ENCODE data around the gene DHX35. TPM values are rescaled to one million over a fixed set of nuclear protein-coding genes. Genes with fewer than 3 reads are reported as not detected.

Gene DHX35
- total and polyA plus RNA-seq, 2 of the 13 experiments (the other 11 are each of a cell fraction or from before 2014, with no cell fraction given): 25.8 to 28.7 TPM

DNA sequence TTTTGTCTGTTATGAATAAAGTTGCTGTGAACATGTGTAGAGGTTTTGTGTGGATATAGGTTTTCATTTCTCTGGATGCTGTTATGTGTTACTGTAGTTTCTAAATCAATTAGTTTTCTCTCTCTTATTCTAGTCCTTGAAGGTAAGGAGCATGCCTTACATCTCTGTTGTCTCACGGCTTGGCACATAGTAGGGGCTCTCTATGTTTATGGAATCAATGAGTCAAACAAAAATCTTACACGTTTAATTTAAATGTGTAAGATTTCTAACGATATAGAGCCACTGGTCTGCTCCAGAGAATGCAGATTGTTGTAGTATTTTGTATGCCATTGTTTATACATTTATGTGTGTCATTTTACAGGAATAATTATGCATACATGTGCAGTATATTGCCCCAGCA, 15.3 kb upstream of the DHX35 start:
- H2AFZ ChIP-seq (ENCODE audit: low read length): no peak overlapping the region
- peaks cover 6% of the 10 kb centered on the region for H3K79me2 ChIP-seq (ENCODE audit: insufficient read depth, low read length)
- ChIA-PET POLR2A (no interaction called here), CTCF (ENCODE audit: low intra/inter-chr PET ratio, low total read pairs) (no interaction called here)
- TF ChIP-seq TP53 (CRISPR knock-in tag; conservative IDR thresholded peaks at IDR 0.05): no peak
- no peak for TF ChIP-seq DNMT1 (CRISPR knock-in tag; IDR thresholded peaks at IDR 0.05)
- TF ChIP-seq, protein P1, sequence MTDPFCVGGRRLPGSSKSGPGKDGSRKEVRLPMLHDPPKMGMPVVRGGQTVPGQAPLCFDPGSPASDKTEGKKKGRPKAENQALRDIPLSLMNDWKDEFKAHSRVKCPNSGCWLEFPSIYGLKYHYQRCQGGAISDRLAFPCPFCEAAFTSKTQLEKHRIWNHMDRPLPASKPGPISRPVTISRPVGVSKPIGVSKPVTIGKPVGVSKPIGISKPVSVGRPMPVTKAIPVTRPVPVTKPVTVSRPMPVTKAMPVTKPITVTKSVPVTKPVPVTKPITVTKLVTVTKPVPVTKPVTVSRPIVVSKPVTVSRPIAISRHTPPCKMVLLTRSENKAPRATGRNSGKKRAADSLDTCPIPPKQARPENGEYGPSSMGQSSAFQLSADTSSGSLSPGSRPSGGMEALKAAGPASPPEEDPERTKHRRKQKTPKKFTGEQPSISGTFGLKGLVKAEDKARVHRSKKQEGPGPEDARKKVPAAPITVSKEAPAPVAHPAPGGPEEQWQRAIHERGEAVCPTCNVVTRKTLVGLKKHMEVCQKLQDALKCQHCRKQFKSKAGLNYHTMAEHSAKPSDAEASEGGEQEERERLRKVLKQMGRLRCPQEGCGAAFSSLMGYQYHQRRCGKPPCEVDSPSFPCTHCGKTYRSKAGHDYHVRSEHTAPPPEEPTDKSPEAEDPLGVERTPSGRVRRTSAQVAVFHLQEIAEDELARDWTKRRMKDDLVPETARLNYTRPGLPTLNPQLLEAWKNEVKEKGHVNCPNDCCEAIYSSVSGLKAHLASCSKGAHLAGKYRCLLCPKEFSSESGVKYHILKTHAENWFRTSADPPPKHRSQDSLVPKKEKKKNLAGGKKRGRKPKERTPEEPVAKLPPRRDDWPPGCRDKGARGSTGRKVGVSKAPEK (CRISPR knock-in tag; IDR thresholded peaks at IDR 0.05; ENCODE audit: borderline replicate concordance): no peak
- TF ChIP-seq, protein P2, sequence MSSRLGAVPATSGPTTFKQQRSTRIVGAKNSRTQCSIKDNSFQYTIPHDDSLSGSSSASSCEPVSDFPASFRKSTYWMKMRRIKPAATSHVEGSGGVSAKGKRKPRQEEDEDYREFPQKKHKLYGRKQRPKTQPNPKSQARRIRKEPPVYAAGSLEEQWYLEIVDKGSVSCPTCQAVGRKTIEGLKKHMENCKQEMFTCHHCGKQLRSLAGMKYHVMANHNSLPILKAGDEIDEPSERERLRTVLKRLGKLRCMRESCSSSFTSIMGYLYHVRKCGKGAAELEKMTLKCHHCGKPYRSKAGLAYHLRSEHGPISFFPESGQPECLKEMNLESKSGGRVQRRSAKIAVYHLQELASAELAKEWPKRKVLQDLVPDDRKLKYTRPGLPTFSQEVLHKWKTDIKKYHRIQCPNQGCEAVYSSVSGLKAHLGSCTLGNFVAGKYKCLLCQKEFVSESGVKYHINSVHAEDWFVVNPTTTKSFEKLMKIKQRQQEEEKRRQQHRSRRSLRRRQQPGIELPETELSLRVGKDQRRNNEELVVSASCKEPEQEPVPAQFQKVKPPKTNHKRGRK (CRISPR knock-in tag; IDR thresholded peaks at IDR 0.05): no peak
- no peak for TF ChIP-seq SMC3 (IDR thresholded peaks at IDR 0.05; ENCODE audit: low read length)
- no peak for TF ChIP-seq ZNF468 (CRISPR knock-in tag; IDR thresholded peaks at IDR 0.05)
- TF ChIP-seq ZNF672 (CRISPR knock-in tag; IDR thresholded peaks at IDR 0.05): no peak
- TF ChIP-seq, protein P3, sequence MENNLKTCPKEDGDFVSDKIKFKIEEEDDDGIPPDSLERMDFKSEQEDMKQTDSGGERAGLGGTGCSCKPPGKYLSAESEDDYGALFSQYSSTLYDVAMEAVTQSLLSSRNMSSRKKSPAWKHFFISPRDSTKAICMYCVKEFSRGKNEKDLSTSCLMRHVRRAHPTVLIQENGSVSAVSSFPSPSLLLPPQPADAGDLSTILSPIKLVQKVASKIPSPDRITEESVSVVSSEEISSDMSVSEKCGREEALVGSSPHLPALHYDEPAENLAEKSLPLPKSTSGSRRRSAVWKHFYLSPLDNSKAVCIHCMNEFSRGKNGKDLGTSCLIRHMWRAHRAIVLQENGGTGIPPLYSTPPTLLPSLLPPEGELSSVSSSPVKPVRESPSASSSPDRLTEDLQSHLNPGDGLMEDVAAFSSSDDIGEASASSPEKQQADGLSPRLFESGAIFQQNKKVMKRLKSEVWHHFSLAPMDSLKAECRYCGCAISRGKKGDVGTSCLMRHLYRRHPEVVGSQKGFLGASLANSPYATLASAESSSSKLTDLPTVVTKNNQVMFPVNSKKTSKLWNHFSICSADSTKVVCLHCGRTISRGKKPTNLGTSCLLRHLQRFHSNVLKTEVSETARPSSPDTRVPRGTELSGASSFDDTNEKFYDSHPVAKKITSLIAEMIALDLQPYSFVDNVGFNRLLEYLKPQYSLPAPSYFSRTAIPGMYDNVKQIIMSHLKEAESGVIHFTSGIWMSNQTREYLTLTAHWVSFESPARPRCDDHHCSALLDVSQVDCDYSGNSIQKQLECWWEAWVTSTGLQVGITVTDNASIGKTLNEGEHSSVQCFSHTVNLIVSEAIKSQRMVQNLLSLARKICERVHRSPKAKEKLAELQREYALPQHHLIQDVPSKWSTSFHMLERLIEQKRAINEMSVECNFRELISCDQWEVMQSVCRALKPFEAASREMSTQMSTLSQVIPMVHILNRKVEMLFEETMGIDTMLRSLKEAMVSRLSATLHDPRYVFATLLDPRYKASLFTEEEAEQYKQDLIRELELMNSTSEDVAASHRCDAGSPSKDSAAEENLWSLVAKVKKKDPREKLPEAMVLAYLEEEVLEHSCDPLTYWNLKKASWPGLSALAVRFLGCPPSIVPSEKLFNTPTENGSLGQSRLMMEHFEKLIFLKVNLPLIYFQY (CRISPR knock-in tag; IDR thresholded peaks at IDR 0.05; ENCODE audit: borderline replicate concordance): no peak
- TF ChIP-seq YEATS2 (CRISPR knock-in tag; IDR thresholded peaks at IDR 0.05; ENCODE audit: borderline replicate concordance): no peak
- TF ChIP-seq CBX5 (CRISPR knock-in tag; IDR thresholded peaks at IDR 0.05; ENCODE audit: borderline replicate concordance): no peak
- TF ChIP-seq KLF6 (CRISPR knock-in tag; IDR thresholded peaks at IDR 0.05): no peak
- TF ChIP-seq TGIF2 (CRISPR knock-in tag; IDR thresholded peaks at IDR 0.05): no peak
- TF ChIP-seq ZNF7 (CRISPR knock-in tag; IDR thresholded peaks at IDR 0.05): no peak
- no peak overlapping the region for H3K9ac ChIP-seq (ENCODE audit: insufficient read depth, low read depth, low read length)
- no peak for ATAC-seq
- DNase-seq (ENCODE audit: low spot score): no peak
- in situ Hi-C loops (cut with HindIII; ENCODE audit: extremely low pct_ligation_motif_present, low pct_unique_long_range_greater_than_20kb) (no loop called here), intact Hi-C loops (cut with micrococcal nuclease; ENCODE audit: unreplicated experiment) (no loop called here)
- no peak for FAIRE-seq
- peaks cover 12% of the 10 kb centered on the region for H3K4me1 ChIP-seq (ENCODE audit: insufficient read depth, low read length)
- 96% methylated on average over 3 of the region's 3 CpGs for WGBS (ENCODE audit: low lambda C conversion rate)
- H3K27ac ChIP-seq (ENCODE audit: extremely low read length, insufficient read depth, low read length): no peak overlapping the region
- H3K9me3 ChIP-seq (ENCODE audit: low read length): no peaks in the 10 kb centered on the region
- no peaks in the 10 kb centered on the region for H4K20me1 ChIP-seq (ENCODE audit: insufficient read depth, low read length)
- H3K4me3 ChIP-seq (replicated peaks in 1 of 3; ENCODE audit: insufficient read depth in 1 of 3, low read depth in 2 of 3, low read length in 3 of 3): no peak overlapping the region
- no peaks in the 10 kb centered on the region for H3K27me3 ChIP-seq (ENCODE audit: control insufficient read depth in 1 of 2, insufficient read depth in 2 of 2, low read length in 2 of 2)
- no TSS peak for BruUV-seq (replicated peaks)
- H3K36me3 ChIP-seq (replicated peaks in 1 of 2; ENCODE audit: control insufficient read depth in 1 of 2, insufficient read depth in 2 of 2, low read length in 2 of 2): peaks cover 60 to 88% of the 10 kb centered on the region in 2 experiments
- no peak overlapping the region for H3K4me2 ChIP-seq (ENCODE audit: low read depth, low read length)

All from HepG2 (cell line).